Right cardiac atrium (tissue), 5 donors: ENCODE data around the gene KHSRP. TPM values are rescaled to one million over a fixed set of nuclear protein-coding genes. Genes with fewer than 3 reads are reported as not detected.

Experiments
- ATAC-seq, 2 donors: fragments of 200-7000 bp; cut with Tn5 transposase; one replicate each; pipeline versions ENCODE4 v1.8.0 to v1.9.1; 2020; ENCODE audit warnings: moderate library complexity in 2 of 2, mild to moderate bottlenecking in 1 of 2
- DNase-seq, 3 donors: peaks; one replicate each; pipeline ENCODE4 v3.0.0-alpha.2; 2020
- H3K27ac ChIP-seq: one replicate; pipeline ENCODE4 v1.5.1; 2013; ENCODE audit warnings: mild to moderate bottlenecking, low read length, control low read depth, moderate library complexity
- H3K27me3 ChIP-seq: one replicate; pipeline ENCODE4 v1.6.1; 2013; ENCODE audit not compliant: control insufficient read depth, insufficient read depth
- H3K4me1 ChIP-seq: one replicate; pipeline ENCODE4 v1.6.1; 2013; ENCODE audit warnings: low read length; ENCODE audit not compliant: control insufficient read depth, insufficient read depth
- H3K4me3 ChIP-seq: one replicate; pipeline ENCODE4 v1.5.1; 2013; ENCODE audit warnings: low read length, control low read depth
- H3K9me3 ChIP-seq: one replicate; pipeline ENCODE4 v1.6.1; 2013; ENCODE audit warnings: low read length; ENCODE audit not compliant: control insufficient read depth
- whole genome bisulfite sequencing: extraction: QIAGEN DNeasy Blood & Tissue Kit; methylation state at CpG from one replicate; pipeline ENCODE4 v1.1.7; 2013; 5-methylcytosine and 5-hydroxymethylcytosine counted together
- intact Hi-C, 4 donors: fragments of 100-400 bp; cut with DNase I; formaldehyde crosslinking; loops; one replicate each; pipeline versions ENCODE4 v1.11.0 to v1.14.0; 2022 to 2023
- long read RNA-seq, 4 donors: library from polyadenylated mRNA; unstranded; transcript quantifications; one replicate each; pipeline ENCODE4 v2.0.0, GENCODE V29; 2020 to 2021
- polyA plus RNA-seq: library from polyadenylated mRNA; stranded (reverse); fragments of 200-250 nt; gene quantifications from one replicate; pipeline ENCODE4 v1.2.3, GENCODE V29; 2013
- total RNA-seq, 4 donors: library from RNA; stranded (reverse); fragmentation: NEBNext Ultra II Directional; extraction: Animal tissue kit (Norgen Biotek cat#: 25700); gene quantifications; one replicate each; pipeline ENCODE4 v1.2.1, GENCODE V29; 2021
- donor health status: healthy with polysubstance abuse.
- donor health status: DM: no; HTN: yes; CAD: no.
- donor health status: DM: no; HTN: no; CAD: no.
- donor health status: DM: no; HTN: yes; CAD: no; lungs with severe emphysema.
- donor health status: DM: yes; HTN: yes; CAD: no.

KHSRP gene
- 100 to 1,000 TPM; 105 to 134 (median 112) TPM for total RNA-seq
- 84.8 TPM for polyA plus RNA-seq
- long read RNA-seq, donor 1, partial matches to known transcripts = 16 of 56 reads
- long read RNA-seq, donor 1, other reads (novel, unspliced or antisense) = 33 of 56 reads
- long read RNA-seq, donor 2, partial matches to known transcripts = 4 of 13 reads
- long read RNA-seq, donor 2, other reads (novel, unspliced or antisense) = 5 of 13 reads
- long read RNA-seq, donor 3, partial matches to known transcripts = 5 of 22 reads
- long read RNA-seq, donor 3, other reads (novel, unspliced or antisense) = 11 of 22 reads
- long read RNA-seq, donor 4, partial matches to known transcripts = 3 of 9 reads
- long read RNA-seq, donor 4, other reads (novel, unspliced or antisense) = 5 of 9 reads

GRCh38 chr19:6424195-6424938 lies at the start of gene KHSRP:
TSS of gene KHSRP (minus strand) at chr19:6424811. CDS start at chr19:6424701, 110 bp downstream.
- peak; percentile 29 to 77 (median 66) for DNase-seq
- H3K27ac ChIP-seq = peak within 1 kb of the TSS; percentile 48
- ATAC-seq = no peak
- H3K9me3 ChIP-seq = no peaks in the 10 kb centered on the region
- under 1% methylated on average over 109 of the region's 114 CpGs for WGBS
- peaks cover 5% of the 10 kb centered on the region for H3K4me1 ChIP-seq
- peak within 1 kb of the TSS; percentile 99 for H3K4me3 ChIP-seq
- no peaks in the 10 kb centered on the region for H3K27me3 ChIP-seq
- intact Hi-C loops = no loop called here

DNA sequence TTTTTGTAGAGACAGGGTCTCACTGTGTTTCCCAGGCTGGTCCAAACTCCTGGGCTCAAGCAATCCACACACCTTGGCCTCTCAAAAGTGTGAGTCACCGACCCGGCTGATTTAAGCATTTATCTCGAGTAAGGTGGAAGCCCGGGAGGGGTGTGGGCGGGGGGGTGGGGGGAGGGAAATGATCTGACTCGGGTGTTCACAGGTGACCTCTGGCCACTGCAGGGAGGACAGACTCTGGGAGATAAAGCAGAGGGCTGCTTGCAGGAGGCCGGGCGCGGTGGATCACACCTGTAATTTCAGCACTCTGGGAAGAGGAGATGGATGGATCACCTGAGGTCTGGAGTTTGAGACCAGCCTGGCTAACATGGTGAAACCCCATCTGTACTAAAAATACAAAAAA lies 49.0 kb upstream of the KHSRP start:
- H3K9me3 ChIP-seq = no peaks in the 10 kb centered on the region
- H3K27ac ChIP-seq = no peak overlapping the region
- no peaks in the 10 kb centered on the region for H3K27me3 ChIP-seq
- WGBS = 68% methylated on average over 9 of the region's 9 CpGs
- no peaks in the 10 kb centered on the region for H3K4me1 ChIP-seq
- no peak overlapping the region for H3K4me3 ChIP-seq
- DNase-seq (no peak), ATAC-seq (no peak)
- intact Hi-C loops = no loop called here

DNA sequence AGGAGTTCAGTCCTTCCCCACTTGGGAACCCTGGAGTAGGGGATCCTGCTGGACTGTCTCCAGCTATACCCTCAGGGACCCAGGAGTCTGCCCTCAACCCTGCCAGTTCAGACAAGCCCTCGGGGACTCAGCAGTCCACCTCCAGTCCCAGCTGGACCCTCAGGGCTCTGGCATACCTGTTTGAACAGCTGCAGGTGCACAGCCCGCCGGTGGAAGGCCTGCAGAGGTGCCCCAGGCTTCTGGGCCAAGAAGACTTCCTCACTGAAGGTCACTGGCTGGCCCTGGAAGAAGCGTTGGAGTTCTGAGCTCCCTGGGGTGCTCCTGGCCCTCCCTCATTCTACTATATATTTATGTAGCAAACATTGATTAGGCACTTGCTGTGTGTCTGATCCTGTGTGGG lies 48.1 kb upstream of the KHSRP start:
- no peak for ATAC-seq
- intact Hi-C loops = no loop called here
- Histone ChIP-seq H3K9me3 (no peaks in the 10 kb centered on the region), H3K4me1 (no peaks in the 10 kb centered on the region), H3K27ac (no peak overlapping the region), H3K4me3 (no peak overlapping the region), H3K27me3 (no peaks in the 10 kb centered on the region)
- no peak for DNase-seq
- 71% methylated on average over 4 of the region's 4 CpGs for WGBS

DNA sequence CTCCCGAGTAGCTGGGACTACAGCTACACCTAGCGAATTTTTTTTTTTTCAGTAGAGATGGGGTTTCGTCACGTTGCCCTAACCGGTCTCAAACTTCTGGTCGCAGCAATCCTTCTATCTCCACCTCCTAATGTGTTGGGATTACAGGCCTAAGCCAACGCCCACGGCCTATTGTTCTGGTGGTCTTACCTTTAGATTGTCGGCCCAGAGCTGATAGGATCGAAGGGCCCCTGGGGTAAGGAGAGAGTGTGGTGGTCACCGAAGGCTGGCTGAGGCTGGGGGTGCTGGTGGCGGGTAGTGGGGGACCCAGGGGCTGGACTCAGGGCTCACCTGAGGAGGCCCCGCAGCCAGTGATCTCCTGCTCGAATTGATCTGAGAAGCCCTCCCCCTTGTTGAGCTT lies 46.5 kb upstream of the KHSRP start:
- WGBS = 75% methylated on average over 14 of the region's 14 CpGs
- no peak overlapping the region for H3K4me3 ChIP-seq
- no peaks in the 10 kb centered on the region for H3K9me3 ChIP-seq
- H3K27me3 ChIP-seq = no peaks in the 10 kb centered on the region
- no peak overlapping the region for H3K27ac ChIP-seq
- DNase-seq (no peak), ATAC-seq (no peak)
- no peaks in the 10 kb centered on the region for H3K4me1 ChIP-seq
- intact Hi-C loops = no loop called here

GRCh38 chr19:6470173-6470572 lies 45.6 kb upstream of the KHSRP start:
- intact Hi-C loops = no loop called here
- no peaks in the 10 kb centered on the region for H3K4me1 ChIP-seq
- no peaks in the 10 kb centered on the region for H3K9me3 ChIP-seq
- H3K4me3 ChIP-seq = no peak overlapping the region
- ATAC-seq (no peak), DNase-seq (no peak)
- 62% methylated on average over 8 of the region's 8 CpGs for WGBS
- no peaks in the 10 kb centered on the region for H3K27me3 ChIP-seq
- no peak overlapping the region for H3K27ac ChIP-seq

DNA sequence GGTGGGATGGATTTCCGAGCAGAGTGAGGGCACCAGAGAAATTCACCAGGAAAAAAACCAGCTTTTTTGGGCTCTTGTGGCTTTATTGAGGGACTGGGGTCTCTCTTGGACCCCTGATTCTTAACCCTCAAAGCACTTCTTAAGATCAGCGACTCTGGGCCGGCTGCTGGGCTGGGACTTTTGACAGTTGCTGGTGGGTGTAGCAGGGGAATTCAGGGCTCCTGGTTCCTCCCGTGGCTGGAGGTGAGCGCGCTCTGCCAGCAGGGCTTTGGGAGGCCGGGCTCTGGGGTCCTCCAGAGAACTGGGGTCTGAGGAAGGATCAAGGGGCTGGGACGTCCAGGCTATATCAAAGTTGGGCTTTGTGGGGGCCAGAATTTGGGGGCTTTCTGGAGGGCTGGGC lies 42.8 kb upstream of the KHSRP start:
- WGBS = 71% methylated on average over 8 of the region's 8 CpGs
- no peaks in the 10 kb centered on the region for H3K4me1 ChIP-seq
- ATAC-seq (no peak), DNase-seq (no peak)
- H3K27ac ChIP-seq = no peak overlapping the region
- no peak overlapping the region for H3K4me3 ChIP-seq
- no peaks in the 10 kb centered on the region for H3K27me3 ChIP-seq
- no peaks in the 10 kb centered on the region for H3K9me3 ChIP-seq
- intact Hi-C loops = no loop called here

DNA sequence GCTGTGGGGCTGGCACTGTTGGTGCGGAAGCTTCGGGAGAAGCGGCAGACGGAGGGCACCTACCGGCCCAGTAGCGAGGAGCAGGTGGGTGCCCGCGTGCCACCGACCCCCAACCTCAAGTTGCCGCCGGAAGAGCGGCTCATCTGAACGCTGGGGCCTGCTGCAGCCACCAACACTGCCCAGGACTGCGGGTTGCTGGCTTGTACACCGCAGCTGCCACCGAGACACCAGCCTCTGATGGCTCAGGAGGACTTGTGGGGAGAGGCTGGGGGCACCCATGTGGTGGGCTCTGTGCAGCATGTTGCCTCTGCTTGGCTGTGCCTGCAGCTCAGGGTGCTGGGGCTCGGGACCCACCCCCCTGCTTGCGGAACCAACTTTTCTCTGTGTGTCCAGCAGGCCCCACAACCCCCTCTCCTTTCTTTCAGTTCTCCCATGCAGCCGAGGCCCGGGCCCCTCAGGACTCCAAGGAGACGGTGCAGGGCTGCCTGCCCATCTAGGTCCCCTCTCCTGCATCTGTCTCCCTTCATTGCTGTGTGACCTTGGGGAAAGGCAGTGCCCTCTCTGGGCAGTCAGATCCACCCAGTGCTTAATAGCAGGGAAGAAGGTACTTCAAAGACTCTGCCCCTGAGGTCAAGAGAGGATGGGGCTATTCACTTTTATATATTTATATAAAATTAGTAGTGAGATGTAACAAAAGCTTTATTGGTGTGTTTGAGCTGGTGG lies 42.1 kb upstream of the KHSRP start:
- 90% methylated on average over 21 of the region's 21 CpGs for WGBS
- ATAC-seq (no peak), DNase-seq (no peak)
- H3K27ac ChIP-seq = no peak overlapping the region
- no peak overlapping the region for H3K4me3 ChIP-seq
- no peaks in the 10 kb centered on the region for H3K9me3 ChIP-seq
- H3K4me1 ChIP-seq = no peaks in the 10 kb centered on the region
- no peaks in the 10 kb centered on the region for H3K27me3 ChIP-seq
- intact Hi-C loops = no loop called here

- DNase-seq (no peak), ATAC-seq (no peak)
- Histone ChIP-seq H3K27me3 (no peaks in the 10 kb centered on the region), H3K27ac (no peak overlapping the region), H3K4me3 (no peak overlapping the region), H3K4me1 (no peaks in the 10 kb centered on the region), H3K9me3 (no peaks in the 10 kb centered on the region)
- WGBS = 86% methylated on average over 8 of the region's 8 CpGs
- intact Hi-C loops = no loop called here
These were observed 41.1 kb upstream of the KHSRP start for GRCh38 chr19:6465663-6466062.

GRCh38 chr19:6465006-6465405 lies 40.4 kb upstream of the KHSRP start:
- DNase-seq (no peak), ATAC-seq (no peak)
- Histone ChIP-seq H3K4me3 (no peak overlapping the region), H3K4me1 (no peaks in the 10 kb centered on the region), H3K27ac (no peak overlapping the region), H3K27me3 (no peaks in the 10 kb centered on the region), H3K9me3 (no peaks in the 10 kb centered on the region)
- WGBS = 45% methylated on average over 9 of the region's 9 CpGs
- intact Hi-C loops = no loop called here

DNA sequence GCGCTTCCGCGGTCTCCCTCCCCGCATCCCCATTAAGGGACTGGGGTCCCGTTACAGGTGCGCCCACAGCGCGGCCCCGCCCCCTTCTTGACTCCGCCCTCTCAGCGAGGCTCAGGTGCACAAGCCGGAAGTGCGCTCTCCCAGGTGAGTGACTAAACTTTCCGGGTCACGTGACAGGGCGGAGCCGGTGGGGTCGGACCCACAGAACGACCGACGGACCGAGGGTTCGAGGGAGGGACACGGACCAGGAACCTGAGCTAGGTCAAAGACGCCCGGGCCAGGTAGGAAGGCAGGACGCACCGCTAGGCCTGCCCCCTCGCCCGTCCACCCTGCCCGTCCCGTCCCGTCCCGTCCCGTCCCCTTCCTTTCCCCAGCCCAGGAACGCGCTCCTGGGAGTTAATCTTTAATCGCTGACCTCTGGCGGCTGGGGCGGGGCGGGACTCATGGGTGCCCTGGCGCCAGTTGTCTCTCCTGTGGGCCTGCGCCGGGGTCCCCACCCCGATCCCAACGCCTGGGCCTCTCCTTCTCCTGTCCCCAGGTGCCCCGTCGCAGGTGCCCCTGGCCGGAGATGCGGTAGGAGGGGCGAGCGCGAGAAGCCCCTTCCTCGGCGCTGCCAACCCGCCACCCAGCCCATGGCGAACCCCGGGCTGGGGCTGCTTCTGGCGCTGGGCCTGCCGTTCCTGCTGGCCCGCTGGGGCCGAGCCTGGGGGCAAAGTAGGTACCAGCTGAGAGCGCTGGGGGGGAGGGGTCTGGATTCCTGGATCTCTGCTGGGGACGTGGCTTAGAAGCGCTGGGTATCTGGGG lies 39.7 kb upstream of the KHSRP start, which contains the start of gene CRB3:
Gene CRB3, plus strand, starts transcription at position 202 of the 804 bp plus-strand sequence. Its CDS starts 431 bp downstream, at position 633.
- H3K4me1 ChIP-seq = no peaks in the 10 kb centered on the region
- ATAC-seq (no peak), DNase-seq (no peak)
- no peak within 1 kb of the TSS for H3K27ac ChIP-seq
- H3K27me3 ChIP-seq = no peaks in the 10 kb centered on the region
- 3% methylated on average over 65 of the region's 65 CpGs for WGBS
- no peaks in the 10 kb centered on the region for H3K9me3 ChIP-seq
- intact Hi-C loops = no loop called here
- no peak within 1 kb of the TSS for H3K4me3 ChIP-seq
